ENCODE data around the gene DDX46. TPM values are rescaled to one million over a fixed set of nuclear protein-coding genes. Genes with fewer than 3 reads are reported as not detected.
A peak's percentile ranks its signal among the peaks of the same experiment; 100 is the strongest.
"Not testable (repeated sequence)": the region's sequence is repeated elsewhere in the genome, so short reads cannot be mapped to it uniquely, and the experiment has no call there.

Gene DDX46
- total and polyA plus RNA-seq, 9 donors: 30.0 to 61.8 (median 52.0) TPM

GRCh38 chr5:134738133-134738962 is 20.2 kb upstream of the DDX46 start, which contains the start of gene CAMLG:
Gene CAMLG, plus strand, starts transcription at chr5:134738548. Its CDS starts 73 bp downstream, at chr5:134738621.
- whole genome bisulfite sequencing (ENCODE audit: insufficient coverage): 0% methylated on average over 66 of the region's 66 CpGs
- Histone ChIP-seq H3K36me3 (ENCODE audit: control insufficient read depth, insufficient read depth, low read length) (peaks cover 10% of the 10 kb centered on the region), H3K4me1 (ENCODE audit: control insufficient read depth, insufficient read depth, low read length) (peaks cover 9% of the 10 kb centered on the region), H3K9me3 (replicated peaks; ENCODE audit: control insufficient read depth, low read depth, low read length) (no peaks in the 10 kb centered on the region), H3K27ac (ENCODE audit: low read length) (peak within 1 kb of the TSS; percentile 96), H3K4me3 (ENCODE audit: low read length) (peak within 1 kb of the TSS; percentile 89), H3K27me3 (ENCODE audit: control insufficient read depth, insufficient read depth, low read length) (no peaks in the 10 kb centered on the region)
- peak; percentile 99 for DNase-seq

- DNase-seq: peak; percentile 62
- no peaks in the 10 kb centered on the region for H3K27me3 ChIP-seq (ENCODE audit: control insufficient read depth, insufficient read depth, low read length)
- H3K36me3 ChIP-seq (ENCODE audit: control insufficient read depth, insufficient read depth, low read length): peaks cover 10% of the 10 kb centered on the region
- 0% methylated on average over 9 of the region's 21 CpGs for WGBS (ENCODE audit: insufficient coverage)
- H3K4me3 ChIP-seq (ENCODE audit: low read length): peak overlapping the region; percentile 89
- peaks cover 9% of the 10 kb centered on the region for H3K4me1 ChIP-seq (ENCODE audit: control insufficient read depth, insufficient read depth, low read length)
- peak overlapping the region; percentile 96 for H3K27ac ChIP-seq (ENCODE audit: low read length)
- H3K9me3 ChIP-seq (replicated peaks; ENCODE audit: control insufficient read depth, low read depth, low read length): no peaks in the 10 kb centered on the region
These were observed 19.5 kb upstream of the DDX46 start for GRCh38 chr5:134738963-134739661.

- no peak for DNase-seq
- WGBS (ENCODE audit: insufficient coverage): 92% methylated on average over 11 of the region's 11 CpGs
- Histone ChIP-seq H3K27me3 (ENCODE audit: control insufficient read depth, insufficient read depth, low read length) (no peaks in the 10 kb centered on the region), H3K4me1 (ENCODE audit: control insufficient read depth, insufficient read depth, low read length) (peaks cover 9% of the 10 kb centered on the region), H3K9me3 (replicated peaks; ENCODE audit: control insufficient read depth, low read depth, low read length) (no peaks in the 10 kb centered on the region), H3K36me3 (ENCODE audit: control insufficient read depth, insufficient read depth, low read length) (peaks cover 10% of the 10 kb centered on the region), H3K27ac (ENCODE audit: low read length) (no peak overlapping the region), H3K4me3 (ENCODE audit: low read length) (no peak overlapping the region)
These were observed 17.5 kb upstream of the DDX46 start for GRCh38 chr5:134741052-134741451.

GRCh38 chr5:134742134-134742533 is 16.4 kb upstream of the DDX46 start:
- Histone ChIP-seq H3K4me1 (ENCODE audit: control insufficient read depth, insufficient read depth, low read length) (peaks cover 9% of the 10 kb centered on the region), H3K27ac (ENCODE audit: low read length) (no peak overlapping the region), H3K36me3 (ENCODE audit: control insufficient read depth, insufficient read depth, low read length) (peaks cover 10% of the 10 kb centered on the region), H3K27me3 (ENCODE audit: control insufficient read depth, insufficient read depth, low read length) (no peaks in the 10 kb centered on the region), H3K4me3 (ENCODE audit: low read length) (no peak overlapping the region), H3K9me3 (replicated peaks; ENCODE audit: control insufficient read depth, low read depth, low read length) (no peaks in the 10 kb centered on the region)
- WGBS (ENCODE audit: insufficient coverage): no CpG with 5 or more reads among the region's 2 CpGs
- no peak for DNase-seq

- H3K27me3 ChIP-seq (ENCODE audit: control insufficient read depth, insufficient read depth, low read length): no peaks in the 10 kb centered on the region
- peaks cover 7% of the 10 kb centered on the region for H3K36me3 ChIP-seq (ENCODE audit: control insufficient read depth, insufficient read depth, low read length)
- WGBS (ENCODE audit: insufficient coverage): no CpG with 5 or more reads among the region's 3 CpGs
- no peak overlapping the region for H3K27ac ChIP-seq (ENCODE audit: low read length)
- DNase-seq: no peak
- H3K4me3 ChIP-seq (ENCODE audit: low read length): no peak overlapping the region
- no peaks in the 10 kb centered on the region for H3K9me3 ChIP-seq (replicated peaks; ENCODE audit: control insufficient read depth, low read depth, low read length)
- no peaks in the 10 kb centered on the region for H3K4me1 ChIP-seq (ENCODE audit: control insufficient read depth, insufficient read depth, low read length)
These were observed 9.2 kb upstream of the DDX46 start for GRCh38 chr5:134749415-134749814.

GRCh38 chr5:134758176-134758503 is 439 bp upstream of the DDX46 start:
- Histone ChIP-seq H3K36me3 (ENCODE audit: control insufficient read depth, insufficient read depth, low read length) (no peaks in the 10 kb centered on the region), H3K27me3 (ENCODE audit: control insufficient read depth, insufficient read depth, low read length) (no peaks in the 10 kb centered on the region), H3K9me3 (replicated peaks; ENCODE audit: control insufficient read depth, low read depth, low read length) (no peaks in the 10 kb centered on the region), H3K4me3 (ENCODE audit: low read length) (peak overlapping the region; percentile 91), H3K4me1 (ENCODE audit: control insufficient read depth, insufficient read depth, low read length) (peaks cover 6% of the 10 kb centered on the region), H3K27ac (ENCODE audit: low read length) (peak overlapping the region; percentile 59)
- no peak for DNase-seq
- 20% methylated on average over 6 of the region's 9 CpGs for whole genome bisulfite sequencing (ENCODE audit: insufficient coverage)

GRCh38 chr5:134767528-134768291 is 9.1 kb downstream of the DDX46 start:
- not testable (repeated sequence) for H3K4me3 ChIP-seq (ENCODE audit: low read length); H3K9me3 ChIP-seq (replicated peaks; ENCODE audit: control insufficient read depth, low read depth, low read length); H3K27me3 ChIP-seq (ENCODE audit: control insufficient read depth, insufficient read depth, low read length); H3K4me1 ChIP-seq (ENCODE audit: control insufficient read depth, insufficient read depth, low read length); H3K27ac ChIP-seq (ENCODE audit: low read length); DNase-seq
- 96% methylated on average over 9 of the region's 21 CpGs for WGBS (ENCODE audit: insufficient coverage)
- H3K36me3 ChIP-seq (ENCODE audit: control insufficient read depth, insufficient read depth, low read length): peaks cover 56% of the 10 kb centered on the region

GRCh38 chr5:134769206-134769605 is 10.6 kb downstream of the DDX46 start:
- Histone ChIP-seq H3K9me3 (replicated peaks; ENCODE audit: control insufficient read depth, low read depth, low read length) (no peaks in the 10 kb centered on the region), H3K4me1 (ENCODE audit: control insufficient read depth, insufficient read depth, low read length) (no peaks in the 10 kb centered on the region), H3K27me3 (ENCODE audit: control insufficient read depth, insufficient read depth, low read length) (no peaks in the 10 kb centered on the region), H3K36me3 (ENCODE audit: control insufficient read depth, insufficient read depth, low read length) (peaks cover 56% of the 10 kb centered on the region), H3K4me3 (ENCODE audit: low read length) (no peak overlapping the region), H3K27ac (ENCODE audit: low read length) (no peak overlapping the region)
- no CpG with 5 or more reads among the region's 4 CpGs for WGBS (ENCODE audit: insufficient coverage)
- no peak for DNase-seq

- H3K4me3 ChIP-seq (ENCODE audit: low read length): no peak overlapping the region
- H3K9me3 ChIP-seq (replicated peaks; ENCODE audit: control insufficient read depth, low read depth, low read length): no peaks in the 10 kb centered on the region
- 86% methylated on average over 10 of the region's 10 CpGs for WGBS (ENCODE audit: insufficient coverage)
- H3K4me1 ChIP-seq (ENCODE audit: control insufficient read depth, insufficient read depth, low read length): no peaks in the 10 kb centered on the region
- no peak overlapping the region for H3K27ac ChIP-seq (ENCODE audit: low read length)
- DNase-seq: no peak
- no peaks in the 10 kb centered on the region for H3K27me3 ChIP-seq (ENCODE audit: control insufficient read depth, insufficient read depth, low read length)
- peaks cover 56% of the 10 kb centered on the region for H3K36me3 ChIP-seq (ENCODE audit: control insufficient read depth, insufficient read depth, low read length)
These were observed 14.0 kb downstream of the DDX46 start for GRCh38 chr5:134772461-134773125.

Data from muscle of leg (tissue), 11 donors.